WTC11 (cell line): ENCODE data around the gene SLC26A3. TPM values are rescaled to one million over a fixed set of nuclear protein-coding genes. Genes with fewer than 3 reads are reported as not detected.

Experiments used
- ATAC-seq: fragments of 200-7000 bp; cut with Tn5 transposase; 2 replicates; pipeline ENCODE4 v1.10.0; 2021; ENCODE audit warnings: mild to moderate bottlenecking, moderate library complexity
- CTCF ChIA-PET: fragments of 300-600 bp; sonication (Branson Sonifier 250); formaldehyde crosslinking; loops from one replicate; lab custom pipeline; 2021; ENCODE audit warnings: antibody characterized with exemption; lab: Charles Lee
- POLR2A ChIA-PET: fragments of 350-600 bp; sonication (Branson Sonifier 250); formaldehyde crosslinking; loops from one replicate; lab custom pipeline; 2021; ENCODE audit warnings: antibody characterized with exemption; lab: Charles Lee
- DNase-seq: peaks from one replicate; pipeline ENCODE4 v3.0.0; 2021; ENCODE audit warnings: low spot score
- H3K27ac Mint-ChIP-seq: 2 replicates; pipeline ENCODE4 v1.8.0; 2021; ENCODE audit warnings: mixed read lengths
- H3K27me3 Mint-ChIP-seq: 2 replicates; pipeline ENCODE4 v1.8.0; 2021; ENCODE audit warnings: low read depth, mild to moderate bottlenecking, moderate library complexity, mixed read lengths
- H3K36me3 Mint-ChIP-seq: 2 replicates; pipeline ENCODE4 v1.8.0; 2021; ENCODE audit warnings: mixed read lengths
- H3K4me1 Mint-ChIP-seq: 2 replicates; pipeline ENCODE4 v1.8.0; 2022; ENCODE audit warnings: mixed read lengths
- H3K4me3 Mint-ChIP-seq: 2 replicates; pipeline ENCODE4 v1.8.0; 2021; ENCODE audit warnings: mild to moderate bottlenecking, moderate library complexity, mixed read lengths
- H3K9me3 Mint-ChIP-seq: 2 replicates; pipeline ENCODE4 v1.8.0; 2021; ENCODE audit warnings: mixed read lengths
- EMX1 ChIP-seq: fragments of 250-450 bp; sonication (Bioruptor Pico); IDR thresholded peaks from 2 replicates; pipeline ENCODE4 v1.8.0; 2021; ENCODE audit warnings: mild to moderate bottlenecking
- FOXK1 ChIP-seq: sonication (generic); formaldehyde crosslinking; IDR thresholded peaks from 2 replicates; pipeline ENCODE4 v1.8.0; 2022; ENCODE audit warnings: mild to moderate bottlenecking, moderate library complexity, missing genetic modification reagents
- FOXP1 ChIP-seq: sonication (generic); formaldehyde crosslinking; IDR thresholded peaks from 2 replicates; pipeline ENCODE4 v1.8.0; 2022; ENCODE audit warnings: missing genetic modification reagents, mild to moderate bottlenecking, moderate library complexity, borderline replicate concordance
- GTF2I ChIP-seq: fragments of 250-450 bp; sonication (Bioruptor Pico); conservative IDR thresholded peaks from 2 replicates; pipeline ENCODE4 v1.4.0; 2021; ENCODE audit warnings: mild to moderate bottlenecking
- NFE2L1 ChIP-seq: sonication (generic); formaldehyde crosslinking; IDR thresholded peaks from 2 replicates; pipeline ENCODE4 v1.8.1; 2023; ENCODE audit warnings: missing genetic modification reagents
- NR2C2 ChIP-seq: sonication (generic); formaldehyde crosslinking; IDR thresholded peaks from 2 replicates; pipeline ENCODE4 v1.8.0; 2022; ENCODE audit warnings: mild to moderate bottlenecking, missing genetic modification reagents
- NR3C1 ChIP-seq: sonication (generic); formaldehyde crosslinking; conservative IDR thresholded peaks from 2 replicates; pipeline ENCODE4 v1.8.1; 2023; ENCODE audit warnings: low read depth, mild to moderate bottlenecking, missing genetic modification reagents
- SOX15 ChIP-seq: fragments of 250-450 bp; sonication (Bioruptor Pico); IDR thresholded peaks from 2 replicates; pipeline ENCODE4 v1.9.0; 2021; ENCODE audit warnings: mild to moderate bottlenecking
- SP1 ChIP-seq: sonication (generic); formaldehyde crosslinking; conservative IDR thresholded peaks from 2 replicates; pipeline ENCODE4 v1.8.1; 2022; ENCODE audit warnings: missing genetic modification reagents
- TCF7 ChIP-seq: sonication (generic); formaldehyde crosslinking; IDR thresholded peaks from 2 replicates; pipeline ENCODE4 v1.8.0; 2022; ENCODE audit warnings: mild to moderate bottlenecking, low read depth, missing genetic modification reagents, moderate library complexity
- TEAD4 ChIP-seq: sonication (generic); formaldehyde crosslinking; IDR thresholded peaks from 2 replicates; pipeline ENCODE4 v1.8.0; 2022; ENCODE audit warnings: mild to moderate bottlenecking, missing genetic modification reagents
- ZNF121 ChIP-seq: sonication (generic); formaldehyde crosslinking; IDR thresholded peaks from 2 replicates; pipeline ENCODE4 v1.8.0; 2023; ENCODE audit warnings: missing genetic modification reagents
- ZNF138 ChIP-seq: sonication (generic); formaldehyde crosslinking; conservative IDR thresholded peaks from 2 replicates; pipeline ENCODE4 v1.8.1; 2022; ENCODE audit warnings: mild to moderate bottlenecking, moderate library complexity, missing genetic modification reagents
- ZNF396 ChIP-seq: fragments of 250-450 bp; sonication (Bioruptor Pico); IDR thresholded peaks from 2 replicates; pipeline ENCODE4 v1.8.0; 2021; ENCODE audit warnings: mild to moderate bottlenecking, moderate library complexity, borderline replicate concordance
- total RNA-seq: library from RNA; stranded (reverse); gene quantifications from 3 replicates; pipeline ENCODE4 v1.2.3, GENCODE V29; 2021
- TF ChIP-seq, protein P1 (sequence below): sonication (generic); formaldehyde crosslinking; IDR thresholded peaks from 2 replicates; pipeline ENCODE4 v1.8.0; 2022; ENCODE audit warnings: mild to moderate bottlenecking, missing genetic modification reagents
- TF ChIP-seq, protein P2 (sequence below): sonication (generic); formaldehyde crosslinking; IDR thresholded peaks from 2 replicates; pipeline ENCODE4 v1.8.0; 2022; ENCODE audit warnings: mild to moderate bottlenecking, missing genetic modification reagents
- TF ChIP-seq, protein P3 (sequence below): sonication (generic); formaldehyde crosslinking; IDR thresholded peaks from 2 replicates; pipeline ENCODE4 v1.8.1; 2022; ENCODE audit warnings: low read depth, missing genetic modification reagents, borderline replicate concordance
- TF ChIP-seq, protein P4 (sequence below): fragments of 250-450 bp; sonication (Bioruptor Pico); conservative IDR thresholded peaks from 2 replicates; pipeline ENCODE4 v1.9.0; 2021; ENCODE audit warnings: mild to moderate bottlenecking
- TF ChIP-seq, protein P5 (sequence below): fragments of 250-450 bp; sonication (Bioruptor Pico); IDR thresholded peaks from 2 replicates; pipeline ENCODE4 v1.8.0; 2021; ENCODE audit warnings: mild to moderate bottlenecking
- TF ChIP-seq, protein P6 (sequence below): sonication (generic); formaldehyde crosslinking; IDR thresholded peaks from 2 replicates; pipeline ENCODE4 v1.8.1; 2022; ENCODE audit warnings: mild to moderate bottlenecking, moderate library complexity, missing genetic modification reagents
- TF ChIP-seq, protein P7 (sequence below): sonication (generic); formaldehyde crosslinking; IDR thresholded peaks from 2 replicates; pipeline ENCODE4 v1.8.1; 2023; ENCODE audit warnings: mild to moderate bottlenecking, missing genetic modification reagents
- TF ChIP-seq, protein P8 (sequence below): sonication (generic); formaldehyde crosslinking; IDR thresholded peaks from 2 replicates; pipeline ENCODE4 v1.8.0; 2022; ENCODE audit warnings: mild to moderate bottlenecking, missing genetic modification reagents

The SLC26A3 gene
- total RNA-seq, 1 experiment from 2014 or later = 0.28 TPM

DNA sequence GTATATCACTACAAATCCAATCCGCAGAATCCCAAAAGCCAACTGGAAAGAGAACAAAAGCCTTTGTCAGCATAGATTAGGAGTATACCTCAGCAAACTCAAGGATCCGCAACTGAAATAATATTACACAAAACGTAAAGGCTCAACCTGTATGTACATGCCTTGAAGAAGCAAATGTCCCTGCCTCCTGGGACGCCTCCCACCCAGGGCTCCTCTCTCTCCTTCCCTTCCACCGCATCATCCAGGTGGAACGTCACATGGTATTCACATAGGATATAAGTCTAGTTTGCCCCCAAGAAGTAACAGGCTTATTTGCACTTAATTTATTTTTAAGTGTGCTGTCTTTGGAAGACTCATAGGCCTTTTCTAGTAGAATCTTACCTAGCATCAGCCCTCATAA is 13.4 kb downstream of the SLC26A3 start:
- Mint-ChIP-seq H3K36me3 (no peaks in the 10 kb centered on the region), H3K9me3 (0 out of 2 replicates have a peak, but pooled peaks cover 4% of the 10 kb centered on the region), H3K27me3 (no peaks in the 10 kb centered on the region), H3K4me3 (no peak overlapping the region), H3K4me1 (peaks cover 25% of the 10 kb centered on the region), H3K27ac (no peak overlapping the region)
- DNase-seq (no peak), ATAC-seq (no peak)
- POLR2A ChIA-PET = interaction anchor here (0.7 kb wide), 1 partner anchor 162 kb away, joined by 4 read pairs; no protein-coding TSS in a partner anchor
- CTCF ChIA-PET = no interaction called here
- TF ChIP-seq NFE2L1 (CRISPR knock-in tag) (no peak), TCF7 (CRISPR knock-in tag) (no peak), NR3C1 (CRISPR knock-in tag) (no peak), FOXP1 (CRISPR knock-in tag) (no peak), ZNF396 (no peak), ZNF121 (CRISPR knock-in tag) (no peak), GTF2I (no peak), TEAD4 (CRISPR knock-in tag) (no peak), SP1 (CRISPR knock-in tag) (no peak), ZNF138 (CRISPR knock-in tag) (no peak)
- TF ChIP-seq, protein P1, sequence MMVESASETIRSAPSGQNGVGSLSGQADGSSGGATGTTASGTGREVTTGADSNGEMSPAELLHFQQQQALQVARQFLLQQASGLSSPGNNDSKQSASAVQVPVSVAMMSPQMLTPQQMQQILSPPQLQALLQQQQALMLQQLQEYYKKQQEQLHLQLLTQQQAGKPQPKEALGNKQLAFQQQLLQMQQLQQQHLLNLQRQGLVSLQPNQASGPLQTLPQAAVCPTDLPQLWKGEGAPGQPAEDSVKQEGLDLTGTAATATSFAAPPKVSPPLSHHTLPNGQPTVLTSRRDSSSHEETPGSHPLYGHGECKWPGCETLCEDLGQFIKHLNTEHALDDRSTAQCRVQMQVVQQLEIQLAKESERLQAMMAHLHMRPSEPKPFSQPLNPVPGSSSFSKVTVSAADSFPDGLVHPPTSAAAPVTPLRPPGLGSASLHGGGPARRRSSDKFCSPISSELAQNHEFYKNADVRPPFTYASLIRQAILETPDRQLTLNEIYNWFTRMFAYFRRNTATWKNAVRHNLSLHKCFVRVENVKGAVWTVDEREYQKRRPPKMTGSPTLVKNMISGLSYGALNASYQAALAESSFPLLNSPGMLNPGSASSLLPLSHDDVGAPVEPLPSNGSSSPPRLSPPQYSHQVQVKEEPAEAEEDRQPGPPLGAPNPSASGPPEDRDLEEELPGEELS (CRISPR knock-in tag) = no peak
- TF ChIP-seq, protein P2, sequence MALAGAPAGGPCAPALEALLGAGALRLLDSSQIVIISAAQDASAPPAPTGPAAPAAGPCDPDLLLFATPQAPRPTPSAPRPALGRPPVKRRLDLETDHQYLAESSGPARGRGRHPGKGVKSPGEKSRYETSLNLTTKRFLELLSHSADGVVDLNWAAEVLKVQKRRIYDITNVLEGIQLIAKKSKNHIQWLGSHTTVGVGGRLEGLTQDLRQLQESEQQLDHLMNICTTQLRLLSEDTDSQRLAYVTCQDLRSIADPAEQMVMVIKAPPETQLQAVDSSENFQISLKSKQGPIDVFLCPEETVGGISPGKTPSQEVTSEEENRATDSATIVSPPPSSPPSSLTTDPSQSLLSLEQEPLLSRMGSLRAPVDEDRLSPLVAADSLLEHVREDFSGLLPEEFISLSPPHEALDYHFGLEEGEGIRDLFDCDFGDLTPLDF (CRISPR knock-in tag) = no peak
- TF ChIP-seq, protein P3, sequence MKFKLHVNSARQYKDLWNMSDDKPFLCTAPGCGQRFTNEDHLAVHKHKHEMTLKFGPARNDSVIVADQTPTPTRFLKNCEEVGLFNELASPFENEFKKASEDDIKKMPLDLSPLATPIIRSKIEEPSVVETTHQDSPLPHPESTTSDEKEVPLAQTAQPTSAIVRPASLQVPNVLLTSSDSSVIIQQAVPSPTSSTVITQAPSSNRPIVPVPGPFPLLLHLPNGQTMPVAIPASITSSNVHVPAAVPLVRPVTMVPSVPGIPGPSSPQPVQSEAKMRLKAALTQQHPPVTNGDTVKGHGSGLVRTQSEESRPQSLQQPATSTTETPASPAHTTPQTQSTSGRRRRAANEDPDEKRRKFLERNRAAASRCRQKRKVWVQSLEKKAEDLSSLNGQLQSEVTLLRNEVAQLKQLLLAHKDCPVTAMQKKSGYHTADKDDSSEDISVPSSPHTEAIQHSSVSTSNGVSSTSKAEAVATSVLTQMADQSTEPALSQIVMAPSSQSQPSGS (CRISPR knock-in tag) = no peak
- TF ChIP-seq, protein P4, sequence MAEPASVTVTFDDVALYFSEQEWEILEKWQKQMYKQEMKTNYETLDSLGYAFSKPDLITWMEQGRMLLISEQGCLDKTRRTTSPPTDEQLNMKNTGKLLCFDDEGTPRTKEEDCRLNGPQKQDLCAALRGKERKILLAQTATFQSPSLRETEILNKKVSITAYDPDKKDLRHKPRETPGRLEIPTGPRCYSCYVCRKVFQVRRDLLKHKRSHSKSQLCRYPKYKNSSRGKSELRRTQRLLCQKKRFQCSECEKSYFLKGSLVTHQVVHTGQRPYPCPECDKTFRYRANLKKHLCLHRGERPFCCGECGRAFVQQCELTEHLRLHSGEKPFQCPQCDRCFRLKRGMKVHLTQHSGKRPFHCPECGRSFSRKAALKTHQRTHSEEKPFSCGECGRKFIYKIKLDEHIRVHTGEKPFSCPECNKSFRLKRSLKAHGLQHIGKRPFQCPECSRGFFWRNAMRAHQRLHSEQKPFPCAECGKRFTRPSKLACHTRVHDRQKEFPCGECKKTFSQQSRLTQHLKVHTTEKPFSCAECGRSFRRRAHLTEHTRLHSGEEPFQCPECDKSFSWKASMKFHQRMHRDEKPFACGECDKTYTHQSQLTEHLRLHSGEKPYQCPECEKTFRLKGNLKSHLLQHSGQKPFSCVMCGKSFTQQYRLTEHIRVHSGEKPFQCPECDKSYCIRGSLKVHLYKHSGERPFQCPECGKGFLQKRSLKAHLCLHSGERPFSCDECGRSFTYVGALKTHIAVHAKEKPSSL = no peak
- TF ChIP-seq, protein P5, sequence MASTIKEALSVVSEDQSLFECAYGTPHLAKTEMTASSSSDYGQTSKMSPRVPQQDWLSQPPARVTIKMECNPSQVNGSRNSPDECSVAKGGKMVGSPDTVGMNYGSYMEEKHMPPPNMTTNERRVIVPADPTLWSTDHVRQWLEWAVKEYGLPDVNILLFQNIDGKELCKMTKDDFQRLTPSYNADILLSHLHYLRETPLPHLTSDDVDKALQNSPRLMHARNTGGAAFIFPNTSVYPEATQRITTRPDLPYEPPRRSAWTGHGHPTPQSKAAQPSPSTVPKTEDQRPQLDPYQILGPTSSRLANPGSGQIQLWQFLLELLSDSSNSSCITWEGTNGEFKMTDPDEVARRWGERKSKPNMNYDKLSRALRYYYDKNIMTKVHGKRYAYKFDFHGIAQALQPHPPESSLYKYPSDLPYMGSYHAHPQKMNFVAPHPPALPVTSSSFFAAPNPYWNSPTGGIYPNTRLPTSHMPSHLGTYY (CRISPR knock-in tag) = no peak

DNA sequence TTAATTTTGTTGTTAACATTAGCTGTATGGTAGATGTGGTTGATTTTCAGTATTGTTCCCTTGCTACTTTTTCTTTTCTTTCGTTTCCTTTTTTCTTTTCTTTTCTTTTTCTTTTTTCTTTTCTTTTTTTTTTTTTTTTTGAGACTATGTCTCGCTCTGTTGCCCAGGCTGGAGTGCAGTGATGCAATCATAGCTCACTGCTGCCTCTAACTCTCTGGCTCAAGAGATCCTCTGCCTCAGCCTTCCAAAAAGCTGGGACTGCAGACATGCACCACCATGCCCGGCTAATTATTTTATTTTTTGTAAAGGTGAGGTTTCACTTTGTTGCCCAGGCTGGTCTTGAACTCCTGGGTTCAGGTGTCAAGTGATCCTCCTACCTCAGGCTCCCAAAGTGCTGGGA is 14.4 kb downstream of the SLC26A3 start:
- H3K27me3 Mint-ChIP-seq = no peaks in the 10 kb centered on the region
- peaks cover 25% of the 10 kb centered on the region for H3K4me1 Mint-ChIP-seq
- H3K9me3 Mint-ChIP-seq = 0 out of 2 replicates have a peak, but pooled peaks cover 4% of the 10 kb centered on the region
- DNase-seq (no peak), ATAC-seq (no peak)
- TF ChIP-seq, protein P6, sequence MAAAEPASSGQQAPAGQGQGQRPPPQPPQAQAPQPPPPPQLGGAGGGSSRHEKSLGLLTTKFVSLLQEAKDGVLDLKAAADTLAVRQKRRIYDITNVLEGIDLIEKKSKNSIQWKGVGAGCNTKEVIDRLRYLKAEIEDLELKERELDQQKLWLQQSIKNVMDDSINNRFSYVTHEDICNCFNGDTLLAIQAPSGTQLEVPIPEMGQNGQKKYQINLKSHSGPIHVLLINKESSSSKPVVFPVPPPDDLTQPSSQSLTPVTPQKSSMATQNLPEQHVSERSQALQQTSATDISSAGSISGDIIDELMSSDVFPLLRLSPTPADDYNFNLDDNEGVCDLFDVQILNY = no peak
- TF ChIP-seq, protein P7, sequence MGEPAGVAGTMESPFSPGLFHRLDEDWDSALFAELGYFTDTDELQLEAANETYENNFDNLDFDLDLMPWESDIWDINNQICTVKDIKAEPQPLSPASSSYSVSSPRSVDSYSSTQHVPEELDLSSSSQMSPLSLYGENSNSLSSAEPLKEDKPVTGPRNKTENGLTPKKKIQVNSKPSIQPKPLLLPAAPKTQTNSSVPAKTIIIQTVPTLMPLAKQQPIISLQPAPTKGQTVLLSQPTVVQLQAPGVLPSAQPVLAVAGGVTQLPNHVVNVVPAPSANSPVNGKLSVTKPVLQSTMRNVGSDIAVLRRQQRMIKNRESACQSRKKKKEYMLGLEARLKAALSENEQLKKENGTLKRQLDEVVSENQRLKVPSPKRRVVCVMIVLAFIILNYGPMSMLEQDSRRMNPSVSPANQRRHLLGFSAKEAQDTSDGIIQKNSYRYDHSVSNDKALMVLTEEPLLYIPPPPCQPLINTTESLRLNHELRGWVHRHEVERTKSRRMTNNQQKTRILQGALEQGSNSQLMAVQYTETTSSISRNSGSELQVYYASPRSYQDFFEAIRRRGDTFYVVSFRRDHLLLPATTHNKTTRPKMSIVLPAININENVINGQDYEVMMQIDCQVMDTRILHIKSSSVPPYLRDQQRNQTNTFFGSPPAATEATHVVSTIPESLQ (CRISPR knock-in tag) = no peak
- no peak for TF ChIP-seq FOXK1 (CRISPR knock-in tag)
- no peak for TF ChIP-seq SOX15
- TF ChIP-seq, protein P4 = no peak
- TF ChIP-seq, protein P8, sequence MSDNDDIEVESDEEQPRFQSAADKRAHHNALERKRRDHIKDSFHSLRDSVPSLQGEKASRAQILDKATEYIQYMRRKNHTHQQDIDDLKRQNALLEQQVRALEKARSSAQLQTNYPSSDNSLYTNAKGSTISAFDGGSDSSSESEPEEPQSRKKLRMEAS (CRISPR knock-in tag) = no peak
- TF ChIP-seq NR2C2 (CRISPR knock-in tag) = no peak
- no peak for TF ChIP-seq EMX1 (CRISPR knock-in tag)
- no peak overlapping the region for H3K4me3 Mint-ChIP-seq
- H3K27ac Mint-ChIP-seq = no peak overlapping the region
- ChIA-PET CTCF (interaction anchor here (0.6 to 1.8 kb wide), 2 partner anchors 87 to 224 kb away, joined by 3 to 8 read pairs; no protein-coding TSS in a partner anchor), POLR2A (interaction anchor here (0.7 kb wide), 1 partner anchor 312 kb away, joined by 5 read pairs; no protein-coding TSS in a partner anchor)
- no peaks in the 10 kb centered on the region for H3K36me3 Mint-ChIP-seq
